Right lobe of liver (tissue), 4 donors: ENCODE results near the gene CEP164.

Experiments
- POLR2A ChIP-seq: fragments of 450-650 bp; IDR thresholded peaks from one replicate; pipeline ENCODE4 v1.6.1; 2017; ENCODE audit warnings: antibody characterized with exemption, mild to moderate bottlenecking
- TF ChIP-seq, protein P1 (sequence below), 4 donors: fragments of 200-600 bp in 3 of 4; fragments of 450-650 bp in 1 of 4; IDR thresholded peaks; one replicate each; pipeline versions ENCODE4 v1.5.1 to v1.8.0; 2016 to 2022; ENCODE audit warnings: antibody characterized with exemption in 4 of 4, mild to moderate bottlenecking in 2 of 4
- donor health status: DM: no; HTN: no; CAD: no.
- donor health status: DM: no; HTN: no; CAD: no.
- donor health status: DM: no; HTN: yes; CAD: no.

DNA sequence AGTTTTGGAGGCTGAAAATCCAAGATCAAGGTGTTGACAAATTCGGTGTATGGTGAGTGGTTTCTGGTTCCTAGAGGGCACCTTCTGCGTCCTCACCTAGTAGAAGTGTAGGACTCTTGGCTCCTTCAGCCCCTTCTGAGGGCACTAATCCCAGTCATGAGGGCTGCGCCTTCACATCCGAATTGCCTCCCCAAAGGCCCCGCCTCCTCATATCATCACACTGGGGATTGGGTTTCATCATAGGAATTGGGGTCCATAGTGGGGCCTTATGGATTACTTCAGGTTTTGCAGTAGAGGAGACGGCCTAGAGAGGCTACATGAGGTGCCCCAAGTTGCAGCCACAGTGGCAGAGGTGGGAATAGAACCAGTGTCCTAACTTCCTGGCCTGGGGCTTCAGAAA, 87.1 kb downstream of the CEP164 start:
- no peak for TF ChIP-seq POLR2A
- TF ChIP-seq, protein P1, sequence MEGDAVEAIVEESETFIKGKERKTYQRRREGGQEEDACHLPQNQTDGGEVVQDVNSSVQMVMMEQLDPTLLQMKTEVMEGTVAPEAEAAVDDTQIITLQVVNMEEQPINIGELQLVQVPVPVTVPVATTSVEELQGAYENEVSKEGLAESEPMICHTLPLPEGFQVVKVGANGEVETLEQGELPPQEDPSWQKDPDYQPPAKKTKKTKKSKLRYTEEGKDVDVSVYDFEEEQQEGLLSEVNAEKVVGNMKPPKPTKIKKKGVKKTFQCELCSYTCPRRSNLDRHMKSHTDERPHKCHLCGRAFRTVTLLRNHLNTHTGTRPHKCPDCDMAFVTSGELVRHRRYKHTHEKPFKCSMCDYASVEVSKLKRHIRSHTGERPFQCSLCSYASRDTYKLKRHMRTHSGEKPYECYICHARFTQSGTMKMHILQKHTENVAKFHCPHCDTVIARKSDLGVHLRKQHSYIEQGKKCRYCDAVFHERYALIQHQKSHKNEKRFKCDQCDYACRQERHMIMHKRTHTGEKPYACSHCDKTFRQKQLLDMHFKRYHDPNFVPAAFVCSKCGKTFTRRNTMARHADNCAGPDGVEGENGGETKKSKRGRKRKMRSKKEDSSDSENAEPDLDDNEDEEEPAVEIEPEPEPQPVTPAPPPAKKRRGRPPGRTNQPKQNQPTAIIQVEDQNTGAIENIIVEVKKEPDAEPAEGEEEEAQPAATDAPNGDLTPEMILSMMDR (IDR thresholded peaks at IDR 0.05) = no peak
